Limb (tissue), 2 donors: ENCODE results near the gene ZFHX3.
A peak's percentile ranks its signal among the peaks of the same experiment; 100 is the strongest.

Experiments
- DNase-seq, 2 donors: peaks; one replicate each; pipeline ENCODE4 v3.0.0-alpha.2; 2016; ENCODE audit errors: extremely low spot score in 2 of 2

ZFHX3 gene

GRCh38 chr16:73068541-73069401 lies 20.8 kb upstream of the ZFHX3 start:
- DNase-seq, result peak; percentile 63 to 72

GRCh38 chr16:73067671-73068540 lies 20.0 kb upstream of the ZFHX3 start:
- no peak for DNase-seq

- peak in 1 of 2 donors; percentile 40 for DNase-seq
These were observed 19.2 kb upstream of the ZFHX3 start for GRCh38 chr16:73066927-73067670.

GRCh38 chr16:73066331-73066926 lies 18.5 kb upstream of the ZFHX3 start:
- no peak for DNase-seq

GRCh38 chr16:73065632-73066330 lies 17.9 kb upstream of the ZFHX3 start:
- peak; percentile 1 to 64 for DNase-seq

GRCh38 chr16:73064994-73065545 lies 17.1 kb upstream of the ZFHX3 start:
- peak in 1 of 2 donors; percentile 67 for DNase-seq

- peak; percentile 5 to 52 for DNase-seq
These were observed 16.5 kb upstream of the ZFHX3 start for GRCh38 chr16:73064212-73064993.

- DNase-seq, result no peak
These were observed 15.9 kb upstream of the ZFHX3 start for GRCh38 chr16:73063854-73064211.

GRCh38 chr16:73062743-73063733 lies 15.1 kb upstream of the ZFHX3 start:
- peak in 1 of 2 donors; percentile 21 for DNase-seq

GRCh38 chr16:73062001-73062616 lies 14.2 kb upstream of the ZFHX3 start:
- DNase-seq, result no peak

GRCh38 chr16:73060892-73061490 lies 13.1 kb upstream of the ZFHX3 start:
- DNase-seq, result no peak

- no peak for DNase-seq
These were observed 12.1 kb upstream of the ZFHX3 start for GRCh38 chr16:73059779-73060615.

GRCh38 chr16:73058616-73059409 lies 10.9 kb upstream of the ZFHX3 start:
- DNase-seq, result peak in 1 of 2 donors; percentile 80

- DNase-seq, result peak in 1 of 2 donors; percentile 74
These were observed 10.3 kb upstream of the ZFHX3 start for GRCh38 chr16:73058221-73058615.

GRCh38 chr16:73057291-73058210 lies 9.6 kb upstream of the ZFHX3 start:
- DNase-seq, result no peak
